Loucy (cell line): ENCODE data around the gene BCL2.

ENCODE experiments used
- H2AFZ ChIP-seq: fragments of 200-600 bp; sonication (generic); 2 replicates; pipeline ENCODE4 v1.6.0; 2016; ENCODE audit warnings: antibody characterized with exemption, mild to moderate bottlenecking, low read length, moderate library complexity
- H3F3A ChIP-seq: fragments of 200-600 bp; 2 replicates; pipeline ENCODE4 v1.6.0; 2016; ENCODE audit warnings: antibody characterized with exemption, low read depth, mild to moderate bottlenecking
- H3K27me3 ChIP-seq: fragments of 200-600 bp; sonication (generic); 2 replicates; pipeline ENCODE4 v1.6.1; 2014; ENCODE audit warnings: low read length, mild to moderate bottlenecking; ENCODE audit not compliant: insufficient read depth, poor library complexity, severe bottlenecking
- H3K36me3 ChIP-seq: fragments of 200-600 bp; sonication (generic); 2 replicates; pipeline ENCODE4 v1.6.1; 2016; ENCODE audit warnings: low read length; ENCODE audit not compliant: insufficient read depth
- H3K4me1 ChIP-seq: fragments of 200-600 bp; sonication (generic); 2 replicates; pipeline ENCODE4 v1.5.1; 2014; ENCODE audit warnings: low read length, mild to moderate bottlenecking; ENCODE audit not compliant: insufficient read depth, poor library complexity, severe bottlenecking
- H3K4me2 ChIP-seq: fragments of 200-600 bp; sonication (generic); 2 replicates; pipeline ENCODE4 v1.6.0; 2014; ENCODE audit warnings: antibody characterized with exemption, low read length, low read depth, mild to moderate bottlenecking; ENCODE audit not compliant: poor library complexity, severe bottlenecking
- H3K4me3 ChIP-seq: fragments of 200-600 bp; sonication (generic); 2 replicates; pipeline ENCODE4 v1.5.1; 2014; ENCODE audit warnings: low read length, mild to moderate bottlenecking, mixed read lengths; ENCODE audit not compliant: poor library complexity, severe bottlenecking
- H3K79me2 ChIP-seq: fragments of 200-600 bp; sonication (generic); 2 replicates; pipeline ENCODE4 v1.6.1; 2014; ENCODE audit warnings: low read length; ENCODE audit not compliant: insufficient read depth
- H3K9ac ChIP-seq: fragments of 200-600 bp; sonication (generic); 2 replicates; pipeline ENCODE4 v1.6.0; 2014; ENCODE audit warnings: mild to moderate bottlenecking, low read depth, low read length, moderate library complexity; ENCODE audit not compliant: poor library complexity, severe bottlenecking
- H3K9me2 ChIP-seq: fragments of 200-600 bp; sonication (generic); replicated peaks from 2 replicates; pipeline ENCODE4 v1.6.1; 2016; ENCODE audit warnings: low read depth, low read length, mixed read lengths
- H3K9me3 ChIP-seq: fragments of 200-600 bp; sonication (generic); 2 replicates; pipeline ENCODE4 v1.6.1; 2014; ENCODE audit warnings: mild to moderate bottlenecking, antibody characterized with exemption, low read length, low read depth; ENCODE audit not compliant: insufficient read depth
- H4K20me1 ChIP-seq: fragments of 200-600 bp; sonication (generic); 2 replicates; pipeline ENCODE4 v1.6.0; 2014; ENCODE audit warnings: antibody characterized with exemption, low read length, mild to moderate bottlenecking; ENCODE audit not compliant: insufficient read depth, poor library complexity, severe bottlenecking
- CTCF ChIP-seq: fragments of 200-600 bp; sonication (generic); conservative IDR thresholded peaks from 2 replicates; pipeline ENCODE4 v1.5.1; 2014; ENCODE audit warnings: mild to moderate bottlenecking, antibody characterized with exemption, low read length
- EZH2phosphoT487 ChIP-seq: fragments of 200-600 bp; IDR thresholded peaks from 2 replicates; pipeline ENCODE4 v1.6.1; 2018; ENCODE audit warnings: antibody characterized with exemption, mild to moderate bottlenecking, moderate library complexity, borderline replicate concordance

BCL2 gene

GRCh38 chr18:63186520-63187222 is 132.9 kb downstream of the BCL2 start:
- TF ChIP-seq CTCF = no peak
- no peak for TF ChIP-seq EZH2phosphoT487
- H3K9me3 ChIP-seq = no peaks in the 10 kb centered on the region
- no peaks in the 10 kb centered on the region for H3F3A ChIP-seq
- no peaks in the 10 kb centered on the region for H3K27me3 ChIP-seq
- no peaks in the 10 kb centered on the region for H3K36me3 ChIP-seq
- no peak overlapping the region for H3K4me3 ChIP-seq
- H3K4me2 ChIP-seq = peak overlapping the region; percentile 4
- no peak overlapping the region for H3K9ac ChIP-seq
- H2AFZ ChIP-seq = no peak overlapping the region
- peaks cover 35% of the 10 kb centered on the region for H3K4me1 ChIP-seq
- H4K20me1 ChIP-seq = no peaks in the 10 kb centered on the region
- peaks cover 37% of the 10 kb centered on the region for H3K79me2 ChIP-seq
- H3K9me2 ChIP-seq = no peaks in the 10 kb centered on the region

GRCh38 chr18:63185984-63186383 is 133.6 kb downstream of the BCL2 start:
- H3K4me3 ChIP-seq = no peak overlapping the region
- no peak overlapping the region for H2AFZ ChIP-seq
- H3K4me2 ChIP-seq = no peak overlapping the region
- H3K27me3 ChIP-seq = no peaks in the 10 kb centered on the region
- peaks cover 37% of the 10 kb centered on the region for H3K79me2 ChIP-seq
- no peaks in the 10 kb centered on the region for H4K20me1 ChIP-seq
- H3K4me1 ChIP-seq = peaks cover 37% of the 10 kb centered on the region
- no peak for TF ChIP-seq CTCF
- no peak for TF ChIP-seq EZH2phosphoT487
- H3K9me2 ChIP-seq = no peaks in the 10 kb centered on the region
- no peaks in the 10 kb centered on the region for H3K9me3 ChIP-seq
- no peaks in the 10 kb centered on the region for H3F3A ChIP-seq
- H3K36me3 ChIP-seq = no peaks in the 10 kb centered on the region
- H3K9ac ChIP-seq = no peak overlapping the region

- TF ChIP-seq EZH2phosphoT487 = no peak
- no peak for TF ChIP-seq CTCF
- no peak overlapping the region for H3K9ac ChIP-seq
- H3K9me3 ChIP-seq = no peaks in the 10 kb centered on the region
- H3K36me3 ChIP-seq = no peaks in the 10 kb centered on the region
- no peaks in the 10 kb centered on the region for H3K27me3 ChIP-seq
- H3K4me1 ChIP-seq = peaks cover 37% of the 10 kb centered on the region
- H2AFZ ChIP-seq = no peak overlapping the region
- H3K79me2 ChIP-seq = peaks cover 31% of the 10 kb centered on the region
- no peaks in the 10 kb centered on the region for H4K20me1 ChIP-seq
- H3F3A ChIP-seq = no peaks in the 10 kb centered on the region
- H3K4me3 ChIP-seq = no peak overlapping the region
- no peak overlapping the region for H3K4me2 ChIP-seq
- no peaks in the 10 kb centered on the region for H3K9me2 ChIP-seq
These were observed 135.4 kb downstream of the BCL2 start for GRCh38 chr18:63183952-63184770.
